WTC11 (cell line): ENCODE results near the gene DALRD3. TPM values are rescaled to one million over a fixed set of nuclear protein-coding genes. Genes with fewer than 3 reads are reported as not detected.
A peak's percentile ranks its signal among the peaks of the same experiment; 100 is the strongest.

Experiments
- ATAC-seq: fragments of 200-7000 bp; cut with Tn5 transposase; 2 replicates; pipeline ENCODE4 v1.10.0; 2021; ENCODE audit warnings: mild to moderate bottlenecking, moderate library complexity
- CTCF ChIA-PET: fragments of 300-600 bp; sonication (Branson Sonifier 250); formaldehyde crosslinking; loops from one replicate; lab custom pipeline; 2021; ENCODE audit warnings: antibody characterized with exemption; lab: Charles Lee
- POLR2A ChIA-PET: fragments of 350-600 bp; sonication (Branson Sonifier 250); formaldehyde crosslinking; loops from one replicate; lab custom pipeline; 2021; ENCODE audit warnings: antibody characterized with exemption; lab: Charles Lee
- DNase-seq: peaks from one replicate; pipeline ENCODE4 v3.0.0; 2021; ENCODE audit warnings: low spot score
- H3K27ac Mint-ChIP-seq: 2 replicates; pipeline ENCODE4 v1.8.0; 2021; ENCODE audit warnings: mixed read lengths
- H3K27me3 Mint-ChIP-seq: 2 replicates; pipeline ENCODE4 v1.8.0; 2021; ENCODE audit warnings: low read depth, mild to moderate bottlenecking, moderate library complexity, mixed read lengths
- H3K36me3 Mint-ChIP-seq: 2 replicates; pipeline ENCODE4 v1.8.0; 2021; ENCODE audit warnings: mixed read lengths
- H3K4me1 Mint-ChIP-seq: 2 replicates; pipeline ENCODE4 v1.8.0; 2022; ENCODE audit warnings: mixed read lengths
- H3K4me3 Mint-ChIP-seq: 2 replicates; pipeline ENCODE4 v1.8.0; 2021; ENCODE audit warnings: mild to moderate bottlenecking, moderate library complexity, mixed read lengths
- H3K9me3 Mint-ChIP-seq: 2 replicates; pipeline ENCODE4 v1.8.0; 2021; ENCODE audit warnings: mixed read lengths
- AR ChIP-seq: fragments of 250-450 bp; sonication (Bioruptor Pico); IDR thresholded peaks from 2 replicates; pipeline ENCODE4 v1.9.0; 2021; ENCODE audit warnings: mild to moderate bottlenecking
- ATF1 ChIP-seq: sonication (generic); formaldehyde crosslinking; IDR thresholded peaks from 2 replicates; pipeline ENCODE4 v1.8.1; 2023; ENCODE audit warnings: mild to moderate bottlenecking, moderate library complexity, missing genetic modification reagents
- ELF4 ChIP-seq: sonication (generic); formaldehyde crosslinking; IDR thresholded peaks from 2 replicates; pipeline ENCODE4 v1.8.1; 2022; ENCODE audit warnings: low read depth, mild to moderate bottlenecking, moderate library complexity, missing genetic modification reagents
- ETV6 ChIP-seq: sonication (generic); formaldehyde crosslinking; IDR thresholded peaks from 2 replicates; pipeline ENCODE4 v1.8.1; 2022; ENCODE audit warnings: mild to moderate bottlenecking, missing genetic modification reagents
- FOXP1 ChIP-seq: sonication (generic); formaldehyde crosslinking; IDR thresholded peaks from 2 replicates; pipeline ENCODE4 v1.8.0; 2022; ENCODE audit warnings: missing genetic modification reagents, mild to moderate bottlenecking, moderate library complexity, borderline replicate concordance
- GRHL2 ChIP-seq: fragments of 250-450 bp; sonication (Bioruptor Pico); IDR thresholded peaks from 2 replicates; pipeline ENCODE4 v1.8.0; 2022; ENCODE audit warnings: mild to moderate bottlenecking, moderate library complexity; ENCODE audit not compliant: insufficient replicate concordance, severe bottlenecking
- GTF2I ChIP-seq: fragments of 250-450 bp; sonication (Bioruptor Pico); conservative IDR thresholded peaks from 2 replicates; pipeline ENCODE4 v1.4.0; 2021; ENCODE audit warnings: mild to moderate bottlenecking
- HMGXB4 ChIP-seq: sonication (generic); formaldehyde crosslinking; IDR thresholded peaks from 2 replicates; pipeline ENCODE4 v1.8.1; 2023; ENCODE audit warnings: mild to moderate bottlenecking, moderate library complexity, missing genetic modification reagents
- JUN ChIP-seq: sonication (generic); formaldehyde crosslinking; IDR thresholded peaks from 2 replicates; pipeline ENCODE4 v1.8.0; 2023; ENCODE audit warnings: mild to moderate bottlenecking, missing genetic modification reagents
- NFATC4 ChIP-seq: fragments of 250-450 bp; sonication (Bioruptor Pico); IDR thresholded peaks from 2 replicates; pipeline ENCODE4 v1.9.0; 2021; ENCODE audit warnings: mild to moderate bottlenecking
- NR1H2 ChIP-seq: sonication (generic); formaldehyde crosslinking; IDR thresholded peaks from 2 replicates; pipeline ENCODE4 v1.9.0; 2021; ENCODE audit warnings: mild to moderate bottlenecking, moderate library complexity, missing genetic modification reagents
- NR3C1 ChIP-seq: sonication (generic); formaldehyde crosslinking; conservative IDR thresholded peaks from 2 replicates; pipeline ENCODE4 v1.8.1; 2023; ENCODE audit warnings: low read depth, mild to moderate bottlenecking, missing genetic modification reagents
- PRRX2 ChIP-seq: fragments of 250-450 bp; sonication (Bioruptor Pico); IDR thresholded peaks from 2 replicates; pipeline ENCODE4 v1.8.0; 2021; ENCODE audit warnings: mild to moderate bottlenecking
- TCF7 ChIP-seq: sonication (generic); formaldehyde crosslinking; IDR thresholded peaks from 2 replicates; pipeline ENCODE4 v1.8.0; 2022; ENCODE audit warnings: mild to moderate bottlenecking, low read depth, missing genetic modification reagents, moderate library complexity
- TEAD1 ChIP-seq: sonication (generic); formaldehyde crosslinking; IDR thresholded peaks from 2 replicates; pipeline ENCODE4 v1.8.0; 2022; ENCODE audit warnings: mild to moderate bottlenecking, missing genetic modification reagents
- TEAD4 ChIP-seq: sonication (generic); formaldehyde crosslinking; IDR thresholded peaks from 2 replicates; pipeline ENCODE4 v1.8.0; 2022; ENCODE audit warnings: mild to moderate bottlenecking, missing genetic modification reagents
- TP53 ChIP-seq: sonication (generic); formaldehyde crosslinking; IDR thresholded peaks from 2 replicates; pipeline ENCODE4 v1.8.1; 2023; ENCODE audit warnings: mild to moderate bottlenecking, missing genetic modification reagents
- ZNF121 ChIP-seq: sonication (generic); formaldehyde crosslinking; IDR thresholded peaks from 2 replicates; pipeline ENCODE4 v1.8.0; 2023; ENCODE audit warnings: missing genetic modification reagents
- ZNF671 ChIP-seq: fragments of 250-450 bp; sonication (Bioruptor Pico); IDR thresholded peaks from 2 replicates; pipeline ENCODE4 v1.8.0; 2021; ENCODE audit warnings: mild to moderate bottlenecking
- total RNA-seq: library from RNA; stranded (reverse); gene quantifications from 3 replicates; pipeline ENCODE4 v1.2.3, GENCODE V29; 2021
- TF ChIP-seq, protein P1 (sequence below): sonication (generic); formaldehyde crosslinking; conservative IDR thresholded peaks from 2 replicates; pipeline ENCODE4 v1.8.1; 2023; ENCODE audit warnings: mild to moderate bottlenecking, low read depth, missing genetic modification reagents, moderate library complexity
- TF ChIP-seq, protein P2 (sequence below): sonication (generic); formaldehyde crosslinking; IDR thresholded peaks from 2 replicates; pipeline ENCODE4 v1.8.0; 2022; ENCODE audit warnings: missing genetic modification reagents
- TF ChIP-seq, protein P3 (sequence below): sonication (generic); formaldehyde crosslinking; IDR thresholded peaks from 2 replicates; pipeline ENCODE4 v1.8.0; 2023; ENCODE audit warnings: missing genetic modification reagents

Gene DALRD3
- total RNA-seq, 1 experiment from 2014 or later: 41.4 TPM

GRCh38 chr3:49020330-49021212, 2.2 kb upstream of the DALRD3 start:
- peak overlapping the region; percentile 89 for H3K27ac Mint-ChIP-seq
- H3K4me3 Mint-ChIP-seq: peak overlapping the region; percentile 92
- DNase-seq (peak; percentile 51), ATAC-seq (no peak)
- CTCF ChIA-PET: interaction anchor here (1.3 to 8.2 kb wide), 7 partner anchors 11 to 408 kb away, joined by 3 to 124 read pairs (median 8); partner anchors contain the start of genes IP6K2, KLHDC8B, NICN1 and P4HTM
- TF ChIP-seq, protein P1, sequence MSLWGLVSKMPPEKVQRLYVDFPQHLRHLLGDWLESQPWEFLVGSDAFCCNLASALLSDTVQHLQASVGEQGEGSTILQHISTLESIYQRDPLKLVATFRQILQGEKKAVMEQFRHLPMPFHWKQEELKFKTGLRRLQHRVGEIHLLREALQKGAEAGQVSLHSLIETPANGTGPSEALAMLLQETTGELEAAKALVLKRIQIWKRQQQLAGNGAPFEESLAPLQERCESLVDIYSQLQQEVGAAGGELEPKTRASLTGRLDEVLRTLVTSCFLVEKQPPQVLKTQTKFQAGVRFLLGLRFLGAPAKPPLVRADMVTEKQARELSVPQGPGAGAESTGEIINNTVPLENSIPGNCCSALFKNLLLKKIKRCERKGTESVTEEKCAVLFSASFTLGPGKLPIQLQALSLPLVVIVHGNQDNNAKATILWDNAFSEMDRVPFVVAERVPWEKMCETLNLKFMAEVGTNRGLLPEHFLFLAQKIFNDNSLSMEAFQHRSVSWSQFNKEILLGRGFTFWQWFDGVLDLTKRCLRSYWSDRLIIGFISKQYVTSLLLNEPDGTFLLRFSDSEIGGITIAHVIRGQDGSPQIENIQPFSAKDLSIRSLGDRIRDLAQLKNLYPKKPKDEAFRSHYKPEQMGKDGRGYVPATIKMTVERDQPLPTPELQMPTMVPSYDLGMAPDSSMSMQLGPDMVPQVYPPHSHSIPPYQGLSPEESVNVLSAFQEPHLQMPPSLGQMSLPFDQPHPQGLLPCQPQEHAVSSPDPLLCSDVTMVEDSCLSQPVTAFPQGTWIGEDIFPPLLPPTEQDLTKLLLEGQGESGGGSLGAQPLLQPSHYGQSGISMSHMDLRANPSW (CRISPR knock-in tag): no peak
- TF ChIP-seq FOXP1 (CRISPR knock-in tag) (no peak), JUN (CRISPR knock-in tag) (0 out of 2 replicates have a peak, but pooled peaks have one; percentile 35), NR3C1 (CRISPR knock-in tag) (0 out of 2 replicates have a peak, but pooled peaks have one; percentile 3), ELF4 (CRISPR knock-in tag) (no peak), HMGXB4 (CRISPR knock-in tag) (no peak), TCF7 (CRISPR knock-in tag) (0 out of 2 replicates have a peak, but pooled peaks have one; percentile 16), NFATC4 (CRISPR knock-in tag) (no peak), NR1H2 (CRISPR knock-in tag) (no peak), ZNF121 (CRISPR knock-in tag) (no peak), ZNF671 (no peak), TP53 (CRISPR knock-in tag) (no peak), TEAD4 (CRISPR knock-in tag) (no peak), ATF1 (CRISPR knock-in tag) (no peak), GRHL2 (CRISPR knock-in tag) (no peak), PRRX2 (CRISPR knock-in tag) (no peak), GTF2I (CRISPR knock-in tag) (no peak), ETV6 (CRISPR knock-in tag) (no peak), TEAD1 (CRISPR knock-in tag) (no peak), AR (CRISPR knock-in tag) (no peak)
- TF ChIP-seq, protein P2, sequence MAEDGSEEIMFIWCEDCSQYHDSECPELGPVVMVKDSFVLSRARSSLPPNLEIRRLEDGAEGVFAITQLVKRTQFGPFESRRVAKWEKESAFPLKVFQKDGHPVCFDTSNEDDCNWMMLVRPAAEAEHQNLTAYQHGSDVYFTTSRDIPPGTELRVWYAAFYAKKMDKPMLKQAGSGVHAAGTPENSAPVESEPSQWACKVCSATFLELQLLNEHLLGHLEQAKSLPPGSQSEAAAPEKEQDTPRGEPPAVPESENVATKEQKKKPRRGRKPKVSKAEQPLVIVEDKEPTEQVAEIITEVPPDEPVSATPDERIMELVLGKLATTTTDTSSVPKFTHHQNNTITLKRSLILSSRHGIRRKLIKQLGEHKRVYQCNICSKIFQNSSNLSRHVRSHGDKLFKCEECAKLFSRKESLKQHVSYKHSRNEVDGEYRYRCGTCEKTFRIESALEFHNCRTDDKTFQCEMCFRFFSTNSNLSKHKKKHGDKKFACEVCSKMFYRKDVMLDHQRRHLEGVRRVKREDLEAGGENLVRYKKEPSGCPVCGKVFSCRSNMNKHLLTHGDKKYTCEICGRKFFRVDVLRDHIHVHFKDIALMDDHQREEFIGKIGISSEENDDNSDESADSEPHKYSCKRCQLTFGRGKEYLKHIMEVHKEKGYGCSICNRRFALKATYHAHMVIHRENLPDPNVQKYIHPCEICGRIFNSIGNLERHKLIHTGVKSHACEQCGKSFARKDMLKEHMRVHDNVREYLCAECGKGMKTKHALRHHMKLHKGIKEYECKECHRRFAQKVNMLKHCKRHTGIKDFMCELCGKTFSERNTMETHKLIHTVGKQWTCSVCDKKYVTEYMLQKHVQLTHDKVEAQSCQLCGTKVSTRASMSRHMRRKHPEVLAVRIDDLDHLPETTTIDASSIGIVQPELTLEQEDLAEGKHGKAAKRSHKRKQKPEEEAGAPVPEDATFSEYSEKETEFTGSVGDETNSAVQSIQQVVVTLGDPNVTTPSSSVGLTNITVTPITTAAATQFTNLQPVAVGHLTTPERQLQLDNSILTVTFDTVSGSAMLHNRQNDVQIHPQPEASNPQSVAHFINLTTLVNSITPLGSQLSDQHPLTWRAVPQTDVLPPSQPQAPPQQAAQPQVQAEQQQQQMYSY (CRISPR knock-in tag): peak; percentile 64
- TF ChIP-seq, protein P3, sequence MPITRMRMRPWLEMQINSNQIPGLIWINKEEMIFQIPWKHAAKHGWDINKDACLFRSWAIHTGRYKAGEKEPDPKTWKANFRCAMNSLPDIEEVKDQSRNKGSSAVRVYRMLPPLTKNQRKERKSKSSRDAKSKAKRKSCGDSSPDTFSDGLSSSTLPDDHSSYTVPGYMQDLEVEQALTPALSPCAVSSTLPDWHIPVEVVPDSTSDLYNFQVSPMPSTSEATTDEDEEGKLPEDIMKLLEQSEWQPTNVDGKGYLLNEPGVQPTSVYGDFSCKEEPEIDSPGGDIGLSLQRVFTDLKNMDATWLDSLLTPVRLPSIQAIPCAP: 0 out of 2 replicates have a peak, but pooled peaks have one; percentile 10
- TF ChIP-seq, all 79 proteins: peak for 5
- no peaks in the 10 kb centered on the region for H3K27me3 Mint-ChIP-seq
- POLR2A ChIA-PET: interaction anchor here (0.5 to 4.3 kb wide), 9 partner anchors 8 to 519 kb away, joined by 3 to 81 read pairs (median 11); partner anchors contain the start of genes CELSR3, IMPDH2, IP6K2 and P4HTM
- H3K9me3 Mint-ChIP-seq: no peaks in the 10 kb centered on the region
- peaks cover 28% of the 10 kb centered on the region for H3K4me1 Mint-ChIP-seq
- H3K36me3 Mint-ChIP-seq: peaks cover 39% of the 10 kb centered on the region
